Skeletal muscle tissue (tissue), 4 donors: ENCODE data around the gene NECTIN2. TPM values are rescaled to one million over a fixed set of nuclear protein-coding genes. Genes with fewer than 3 reads are reported as not detected.
"Not testable (repeated sequence)": the region's sequence is repeated elsewhere in the genome, so short reads cannot be mapped to it uniquely, and the experiment has no call there.

ENCODE experiments used
- H3K27ac ChIP-seq: one replicate; pipeline ENCODE4 v1.7.0; 2013; ENCODE audit warnings: mild to moderate bottlenecking, low read depth, low read length, inconsistent platforms
- H3K27me3 ChIP-seq, 3 donors: one replicate each; pipeline ENCODE4 v1.7.0; 2013; ENCODE audit warnings: low read length in 3 of 3; ENCODE audit not compliant: control insufficient read depth in 3 of 3, insufficient read depth in 3 of 3
- H3K36me3 ChIP-seq, 3 donors: one replicate each; pipeline ENCODE4 v1.7.0; 2013; ENCODE audit warnings: low read length in 3 of 3; ENCODE audit not compliant: control insufficient read depth in 3 of 3, insufficient read depth in 3 of 3
- H3K4me1 ChIP-seq, 3 donors: one replicate each; pipeline ENCODE4 v1.7.0; 2013; ENCODE audit warnings: low read length in 3 of 3, mild to moderate bottlenecking in 3 of 3; ENCODE audit not compliant: control insufficient read depth in 3 of 3, insufficient read depth in 3 of 3
- H3K4me3 ChIP-seq, 3 donors: one replicate each; pipeline ENCODE4 v1.7.0; 2013; ENCODE audit warnings: low read length in 3 of 3
- H3K9ac ChIP-seq, 3 donors: one replicate each; pipeline ENCODE4 v1.7.0; 2013; ENCODE audit warnings: low read length in 3 of 3, mild to moderate bottlenecking in 3 of 3, moderate library complexity in 2 of 3, low read depth in 1 of 3
- H3K9me3 ChIP-seq, 3 donors: one replicate each; pipeline ENCODE4 v1.7.0; 2013; ENCODE audit warnings: low read length in 3 of 3; ENCODE audit not compliant: control insufficient read depth in 3 of 3
- total RNA-seq: library from RNA; depleted of rRNA; stranded (reverse); fragments of >200 nt; gene quantifications from one replicate; pipeline ENCODE4 v1.2.3, GENCODE V29; 2014
- donor health status: Osteomylitis.

The NECTIN2 gene
- total RNA-seq, 1 donor from 2014 or later = 31.8 TPM

GRCh38 chr19:44848812-44849447, 2.8 kb downstream of the NECTIN2 start:
- H3K9ac ChIP-seq = peak overlapping the region in 2 of 3 donors; percentile 54 to 94
- H3K9me3 ChIP-seq = no peaks in the 10 kb centered on the region
- H3K4me1 ChIP-seq = peaks cover 26 to 34% (median 30%) of the 10 kb centered on the region in 3 donors
- H3K36me3 ChIP-seq = peaks cover 0 to 2% (median 0%) of the 10 kb centered on the region in 3 donors
- H3K4me3 ChIP-seq = peak overlapping the region in 2 of 3 donors; percentile 71 to 85
- H3K27me3 ChIP-seq = no peaks in the 10 kb centered on the region
- peak overlapping the region; percentile 89 for H3K27ac ChIP-seq

- peaks cover 18 to 24% (median 23%) of the 10 kb centered on the region in 3 donors for H3K4me1 ChIP-seq
- no peak overlapping the region for H3K4me3 ChIP-seq
- no peak overlapping the region for H3K27ac ChIP-seq
These were observed 4.6 kb downstream of the NECTIN2 start for GRCh38 chr19:44850641-44851109.

GRCh38 chr19:44851427-44851826, 5.3 kb downstream of the NECTIN2 start:
- peaks cover 0 to 2% (median 0%) of the 10 kb centered on the region in 3 donors for H3K36me3 ChIP-seq
- no peaks in the 10 kb centered on the region for H3K9me3 ChIP-seq
- H3K9ac ChIP-seq = no peak overlapping the region
- no peak overlapping the region for H3K4me3 ChIP-seq
- no peaks in the 10 kb centered on the region for H3K27me3 ChIP-seq
- no peak overlapping the region for H3K27ac ChIP-seq
- peaks cover 23 to 26% (median 23%) of the 10 kb centered on the region in 3 donors for H3K4me1 ChIP-seq

More at GRCh38 chr19:44850641-44851109, 4.6 kb downstream of the NECTIN2 start:
- Histone ChIP-seq H3K27me3 (no peaks in the 10 kb centered on the region), H3K36me3 (peaks cover 0 to 2% (median 0%) of the 10 kb centered on the region in 3 donors), H3K9ac (no peak overlapping the region), H3K9me3 (no peaks in the 10 kb centered on the region)

- no peak overlapping the region for H3K9ac ChIP-seq
- no peaks in the 10 kb centered on the region for H3K9me3 ChIP-seq
- no peak overlapping the region for H3K27ac ChIP-seq
- H3K27me3 ChIP-seq = no peaks in the 10 kb centered on the region
- H3K4me3 ChIP-seq = no peak overlapping the region
- peaks cover 3 to 14% (median 4%) of the 10 kb centered on the region in 3 donors for H3K4me1 ChIP-seq
- peaks cover 0 to 2% (median 0%) of the 10 kb centered on the region in 3 donors for H3K36me3 ChIP-seq
These were observed 9.5 kb downstream of the NECTIN2 start for GRCh38 chr19:44855606-44856005.

- Histone ChIP-seq H3K27ac (peak overlapping the region; percentile 7), H3K36me3 (peaks cover 0 to 2% (median 0%) of the 10 kb centered on the region in 3 donors)
These were observed 10.5 kb downstream of the NECTIN2 start for GRCh38 chr19:44856421-44857083.

GRCh38 chr19:44857837-44858236, 11.7 kb downstream of the NECTIN2 start:
- H3K27ac ChIP-seq = no peak overlapping the region
- H3K9me3 ChIP-seq = no peaks in the 10 kb centered on the region
- no peak overlapping the region for H3K9ac ChIP-seq
- H3K4me1 ChIP-seq = peaks cover 3 to 10% (median 4%) of the 10 kb centered on the region in 3 donors
- peaks cover 0 to 2% (median 0%) of the 10 kb centered on the region in 3 donors for H3K36me3 ChIP-seq
- no peak overlapping the region for H3K4me3 ChIP-seq
- no peaks in the 10 kb centered on the region for H3K27me3 ChIP-seq

More at GRCh38 chr19:44856421-44857083, 10.5 kb downstream of the NECTIN2 start:
- no peak overlapping the region for H3K9ac ChIP-seq
- H3K27me3 ChIP-seq = no peaks in the 10 kb centered on the region
- no peaks in the 10 kb centered on the region for H3K9me3 ChIP-seq
- H3K4me1 ChIP-seq = peaks cover 3 to 10% (median 4%) of the 10 kb centered on the region in 3 donors
- H3K4me3 ChIP-seq = no peak overlapping the region

- H3K9me3 ChIP-seq, H3K4me3 ChIP-seq, H3K27ac ChIP-seq, H3K9ac ChIP-seq, H3K27me3 ChIP-seq, H3K36me3 ChIP-seq, H3K4me1 ChIP-seq: not testable (repeated sequence)
These were observed 15.5 kb downstream of the NECTIN2 start for GRCh38 chr19:44861576-44861975.

- Histone ChIP-seq H3K4me3 (no peak overlapping the region), H3K4me1 (peaks cover 4 to 7% (median 4%) of the 10 kb centered on the region in 3 donors), H3K36me3 (peaks cover 5 to 11% (median 11%) of the 10 kb centered on the region in 3 donors), H3K9ac (no peak overlapping the region), H3K27ac (no peak overlapping the region), H3K9me3 (no peaks in the 10 kb centered on the region), H3K27me3 (no peaks in the 10 kb centered on the region)
These were observed 17.9 kb downstream of the NECTIN2 start for GRCh38 chr19:44863990-44864389.

GRCh38 chr19:44865196-44865767, 19.2 kb downstream of the NECTIN2 start:
- no peak overlapping the region for H3K9ac ChIP-seq
- no peaks in the 10 kb centered on the region for H3K27me3 ChIP-seq
- peaks cover 5 to 11% (median 11%) of the 10 kb centered on the region in 3 donors for H3K36me3 ChIP-seq
- peaks cover 11% of the 10 kb centered on the region in 3 donors for H3K4me1 ChIP-seq
- no peaks in the 10 kb centered on the region for H3K9me3 ChIP-seq
- no peak overlapping the region for H3K27ac ChIP-seq
- H3K4me3 ChIP-seq = no peak overlapping the region

GRCh38 chr19:44866664-44867063, 20.6 kb downstream of the NECTIN2 start:
- no peaks in the 10 kb centered on the region for H3K27me3 ChIP-seq
- H3K27ac ChIP-seq = no peak overlapping the region
- H3K9me3 ChIP-seq = no peaks in the 10 kb centered on the region
- no peak overlapping the region for H3K9ac ChIP-seq
- H3K4me3 ChIP-seq = no peak overlapping the region
- H3K36me3 ChIP-seq = peaks cover 5 to 15% (median 11%) of the 10 kb centered on the region in 3 donors
- peaks cover 11 to 12% (median 11%) of the 10 kb centered on the region in 3 donors for H3K4me1 ChIP-seq
